HG03064 (cell line): ENCODE results near the gene THBS4.
"Not testable (repeated sequence)": the region's sequence is repeated elsewhere in the genome, so short reads cannot be mapped to it uniquely, and the experiment has no call there.

ENCODE experiments used
- ATAC-seq: cut with Tn5 transposase; IDR thresholded peaks from one replicate; pipeline ENCODE4 v1.9.1; 2021; ENCODE audit warnings: low read depth; ENCODE audit not compliant: unreplicated experiment

The THBS4 gene

DNA sequence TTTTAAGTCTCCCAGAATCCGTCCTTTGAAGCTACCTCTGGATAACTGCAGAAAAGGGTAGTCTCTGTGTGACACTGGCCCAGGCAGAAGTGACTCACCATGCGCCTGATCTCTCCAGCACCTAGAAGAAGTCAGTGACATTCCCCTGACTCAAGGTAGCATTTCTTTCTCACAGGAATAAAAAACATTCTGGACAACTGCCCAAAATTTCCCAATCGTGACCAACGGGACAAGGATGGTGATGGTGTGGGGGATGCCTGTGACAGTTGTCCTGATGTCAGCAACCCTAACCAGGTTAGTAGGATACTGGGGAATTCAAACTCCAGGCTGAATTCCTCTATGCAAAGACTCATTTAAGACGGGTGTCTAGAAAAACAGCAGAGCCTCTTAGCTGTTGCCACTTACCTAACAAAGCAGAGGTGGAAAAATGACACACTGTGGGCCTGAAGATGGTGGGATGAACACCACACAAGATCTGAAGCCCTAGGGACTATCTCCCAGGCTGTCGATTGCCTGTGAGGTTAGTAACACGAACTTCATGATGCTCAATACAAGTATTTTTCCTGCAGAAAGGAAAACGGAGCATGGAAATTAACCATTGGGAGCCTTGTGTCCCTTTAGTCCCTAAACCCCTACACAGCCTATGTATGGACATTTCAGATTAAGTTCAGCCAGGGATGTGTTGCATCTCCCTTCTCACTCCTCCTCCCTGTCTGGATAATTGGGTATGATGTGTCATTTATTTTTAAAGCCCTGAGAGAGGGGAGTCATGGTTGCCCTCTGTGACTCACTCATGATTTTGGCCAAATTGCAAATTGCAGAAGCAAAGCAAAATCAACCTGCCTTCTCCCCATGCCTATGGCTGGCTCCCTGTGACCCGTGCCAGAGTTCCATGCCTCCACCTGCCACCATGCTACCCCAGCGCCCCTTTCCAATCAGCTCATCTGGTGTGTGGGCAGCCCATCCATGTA, 37.2 kb downstream of the THBS4 start:
- no peak for ATAC-seq

DNA sequence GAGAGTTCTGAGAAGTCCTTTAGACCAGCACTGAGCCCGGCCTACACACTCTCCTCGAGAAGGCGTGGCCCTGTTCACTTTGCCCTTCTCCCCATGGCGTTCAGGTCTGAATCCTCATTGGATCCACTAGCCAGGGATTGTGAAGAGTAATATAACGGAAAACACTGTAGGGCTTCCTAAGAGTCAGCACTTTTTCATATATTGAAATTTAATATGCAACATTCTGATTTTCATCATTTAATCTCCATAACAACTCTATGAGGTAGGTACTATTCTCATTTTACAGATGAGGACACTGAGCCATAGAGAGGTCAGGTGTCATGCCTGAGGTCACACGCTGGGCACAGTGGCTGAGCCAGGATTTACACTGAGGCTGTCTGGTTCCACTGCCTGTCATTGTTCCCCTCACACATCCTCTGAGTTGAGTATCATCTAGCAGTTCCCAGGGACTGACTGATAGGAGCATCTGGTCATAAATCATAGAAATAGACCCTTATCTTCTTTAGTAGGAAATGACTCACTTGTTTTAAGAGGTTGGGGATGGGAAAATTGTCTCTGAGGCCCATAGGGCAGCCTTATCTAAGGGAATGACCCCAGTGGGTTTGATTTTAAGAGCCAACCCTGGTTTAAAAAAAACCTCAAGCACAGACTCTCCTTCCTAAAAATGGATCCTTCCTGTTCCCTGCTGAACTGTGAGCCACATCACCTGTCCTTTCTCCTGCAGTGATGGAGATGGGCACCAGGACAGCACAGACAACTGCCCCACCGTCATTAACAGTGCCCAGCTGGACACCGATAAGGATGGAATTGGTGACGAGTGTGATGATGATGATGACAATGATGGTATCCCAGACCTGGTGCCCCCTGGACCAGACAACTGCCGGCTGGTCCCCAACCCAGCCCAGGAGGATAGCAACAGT, 41.2 kb downstream of the THBS4 start:
- ATAC-seq = no peak

DNA sequence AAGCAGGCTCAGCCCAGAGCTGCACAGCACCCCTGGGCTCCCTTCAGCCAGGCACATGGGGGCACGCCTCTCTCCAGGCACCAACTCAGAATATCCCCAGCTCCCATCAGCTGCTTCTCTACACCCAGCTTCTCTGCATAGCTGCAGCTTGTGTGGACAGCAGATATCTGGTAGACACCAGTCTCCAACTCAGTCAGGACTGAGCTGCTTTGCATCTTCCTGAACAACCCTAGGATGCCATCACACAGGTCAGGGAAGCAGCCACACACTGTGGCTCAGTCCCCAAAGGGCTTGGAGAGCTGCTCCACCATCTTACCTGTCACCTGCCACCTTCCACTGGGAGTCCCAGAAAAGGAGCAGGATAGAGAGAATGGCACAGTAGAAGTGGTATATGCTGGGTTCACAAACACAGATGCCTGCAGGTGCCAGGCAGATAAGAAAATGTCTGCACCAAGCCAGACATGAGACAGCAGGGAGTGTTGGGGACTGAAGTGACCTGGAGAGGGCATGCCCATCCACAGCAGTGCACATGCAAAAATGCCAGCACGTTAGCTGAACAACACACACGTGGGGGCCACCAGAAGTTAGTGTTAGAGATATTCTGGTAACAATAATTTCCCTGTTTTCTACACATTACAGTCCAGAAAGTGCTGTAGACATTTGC, 42.0 kb downstream of the THBS4 start:
- ATAC-seq = no peak

DNA sequence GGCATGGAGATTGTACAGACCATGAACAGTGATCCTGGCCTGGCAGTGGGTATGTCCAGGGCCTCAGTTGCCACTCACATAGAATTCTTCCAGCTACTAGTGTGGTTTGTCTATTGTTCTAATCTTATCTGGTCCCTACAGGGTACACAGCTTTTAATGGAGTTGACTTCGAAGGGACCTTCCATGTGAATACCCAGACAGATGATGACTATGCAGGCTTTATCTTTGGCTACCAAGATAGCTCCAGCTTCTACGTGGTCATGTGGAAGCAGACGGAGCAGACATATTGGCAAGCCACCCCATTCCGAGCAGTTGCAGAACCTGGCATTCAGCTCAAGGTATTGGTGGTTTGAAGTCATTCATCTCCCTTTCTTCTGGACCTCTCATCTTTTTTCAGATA, 43.8 kb downstream of the THBS4 start:
- ATAC-seq = no peak

DNA sequence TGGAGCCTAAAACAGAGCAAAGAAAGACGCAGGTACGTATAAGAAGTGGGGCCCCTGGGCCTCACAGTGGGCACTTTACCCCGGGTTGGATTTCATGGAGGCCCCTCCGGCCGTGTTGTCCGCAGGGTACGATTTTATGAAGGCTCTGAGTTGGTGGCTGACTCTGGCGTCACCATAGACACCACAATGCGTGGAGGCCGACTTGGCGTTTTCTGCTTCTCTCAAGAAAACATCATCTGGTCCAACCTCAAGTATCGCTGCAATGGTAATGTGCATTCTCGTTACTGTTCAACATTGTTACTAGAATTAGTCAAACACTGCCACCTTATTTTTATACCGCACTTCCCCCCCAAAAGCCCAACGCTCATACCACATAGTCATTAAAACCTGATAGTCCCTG, 47.1 kb downstream of the THBS4 start:
- no peak for ATAC-seq

DNA sequence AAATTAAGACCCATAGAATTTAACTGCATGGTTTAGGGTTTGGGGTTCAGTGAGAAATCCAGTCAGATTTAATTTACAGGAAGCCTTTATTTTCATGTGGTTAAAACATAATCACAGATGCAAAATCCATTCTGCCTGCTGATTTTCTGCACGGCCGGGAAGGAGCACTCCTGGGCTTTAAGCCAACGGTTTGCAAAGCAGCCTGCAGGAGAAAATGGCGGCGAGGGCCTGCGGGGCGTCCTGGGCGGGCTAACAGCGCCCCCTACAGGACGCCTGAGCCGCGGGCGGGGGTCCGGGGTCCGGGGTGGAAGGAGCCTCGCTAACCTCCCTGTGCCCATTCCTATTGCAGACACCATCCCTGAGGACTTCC, 47.6 kb downstream of the THBS4 start:
- no peak for ATAC-seq

DNA sequence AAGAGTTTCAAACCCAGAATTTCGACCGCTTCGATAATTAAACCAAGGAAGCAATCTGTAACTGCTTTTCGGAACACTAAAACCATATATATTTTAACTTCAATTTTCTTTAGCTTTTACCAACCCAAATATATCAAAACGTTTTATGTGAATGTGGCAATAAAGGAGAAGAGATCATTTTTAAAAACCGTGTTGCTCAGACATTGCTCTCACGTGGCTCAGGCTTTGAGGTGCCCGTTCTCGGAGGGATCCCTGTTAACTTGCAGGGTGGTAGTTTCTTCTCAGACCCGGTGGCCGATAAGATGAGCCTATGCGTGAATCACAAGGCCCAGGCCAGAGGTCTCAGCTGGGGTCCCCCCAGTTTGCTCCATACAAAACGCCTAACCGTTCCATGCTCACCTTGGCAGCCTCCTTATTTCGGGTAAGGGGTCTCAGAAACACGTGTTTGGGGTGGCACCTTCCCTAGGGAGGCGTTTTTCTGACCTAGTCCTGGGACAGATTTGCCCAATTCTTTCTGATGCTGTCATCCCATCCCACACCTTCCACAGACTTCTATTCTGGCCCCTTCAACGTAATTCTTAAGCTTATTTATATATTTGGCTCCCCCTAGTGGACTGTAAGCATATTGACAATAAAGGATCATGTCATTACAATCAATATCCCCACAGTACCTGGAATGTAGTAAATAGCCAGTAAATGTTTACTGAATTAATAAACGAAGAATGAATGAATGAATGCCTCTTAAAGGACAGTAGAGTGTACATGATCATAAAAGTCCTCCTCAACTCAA, 48.1 kb downstream of the THBS4 start:
- no peak for ATAC-seq

DNA sequence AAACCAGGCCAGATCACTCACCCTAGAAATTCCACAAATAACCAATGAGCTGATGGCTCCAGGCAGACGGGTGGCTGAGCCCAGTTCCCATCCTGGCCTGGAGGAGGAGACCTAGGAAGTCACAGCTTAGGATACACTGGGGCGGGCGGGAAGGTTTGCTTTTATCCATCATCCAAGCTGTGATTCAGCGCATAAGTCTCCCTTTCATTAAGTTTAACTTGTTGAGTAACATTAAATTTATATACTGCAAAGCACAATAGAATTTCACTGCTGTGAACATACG, 55.7 kb downstream of the THBS4 start:
- ATAC-seq = no peak

DNA sequence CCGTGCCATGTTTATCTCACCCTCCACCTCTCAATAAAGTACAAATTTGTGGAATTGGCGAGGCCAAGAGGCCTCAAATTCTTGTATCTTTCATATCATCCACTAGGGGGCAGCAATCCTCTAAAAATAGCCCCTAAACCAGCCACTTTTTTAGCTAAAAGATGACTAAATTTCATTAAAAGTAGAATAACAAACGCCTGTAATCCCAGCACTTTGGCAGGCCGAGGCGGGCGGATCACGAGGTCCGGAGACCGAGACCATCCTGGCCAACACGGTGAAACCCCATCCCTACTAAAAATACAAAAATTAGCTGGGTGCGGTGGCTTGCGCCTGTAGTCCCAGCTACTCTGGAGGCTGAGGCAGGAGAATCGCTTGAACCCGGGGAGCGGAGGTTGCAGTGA, 56.6 kb downstream of the THBS4 start:
- not testable (repeated sequence) for ATAC-seq

DNA sequence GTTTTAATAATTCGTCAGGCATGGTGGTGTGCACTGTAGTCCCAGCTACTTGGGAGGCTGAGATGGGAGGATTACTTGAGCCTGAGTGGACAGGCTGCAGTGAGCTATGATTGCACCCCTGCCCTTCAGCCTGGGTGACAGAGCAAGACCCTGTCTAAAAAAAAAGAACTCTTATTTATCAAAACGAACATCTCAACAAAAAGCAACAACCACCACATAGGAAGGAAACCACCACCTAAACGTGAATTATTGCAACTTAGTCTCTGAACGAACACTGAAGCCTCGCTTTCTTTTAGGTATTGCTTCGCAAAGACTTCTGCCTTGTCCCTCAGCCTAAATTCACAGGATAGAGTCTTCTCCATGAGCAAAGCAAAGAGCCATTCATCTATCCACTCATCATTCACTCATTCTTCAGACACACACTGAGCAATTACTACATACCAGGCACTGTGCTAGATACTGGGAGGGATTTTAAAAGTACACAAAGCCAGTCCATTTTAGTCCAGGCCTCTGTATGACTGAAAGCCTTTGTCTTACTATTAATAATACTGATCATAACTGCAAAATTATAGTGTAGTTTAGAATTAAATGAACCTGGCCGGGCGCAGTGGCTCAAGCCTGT, 57.4 kb downstream of the THBS4 start:
- ATAC-seq = no peak

DNA sequence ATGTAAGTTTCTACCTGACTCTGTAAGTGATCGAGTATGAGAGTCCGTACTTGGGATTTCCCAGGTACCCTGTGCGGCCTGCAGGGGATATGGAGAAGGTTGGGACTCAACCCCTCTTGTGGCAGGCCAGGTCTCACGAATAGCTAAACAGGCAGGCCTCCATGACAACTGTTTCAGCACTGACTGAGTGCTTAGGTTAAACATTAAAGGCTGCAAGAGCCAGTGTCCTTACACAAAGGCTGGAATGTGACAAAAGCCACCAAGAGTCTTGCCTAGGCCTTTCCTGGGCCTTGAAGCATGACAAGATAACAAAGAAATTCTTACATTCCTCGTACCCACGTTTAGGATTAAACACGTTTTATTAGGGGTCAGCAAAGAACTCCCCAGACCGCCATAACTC, 58.6 kb downstream of the THBS4 start:
- ATAC-seq = no peak

DNA sequence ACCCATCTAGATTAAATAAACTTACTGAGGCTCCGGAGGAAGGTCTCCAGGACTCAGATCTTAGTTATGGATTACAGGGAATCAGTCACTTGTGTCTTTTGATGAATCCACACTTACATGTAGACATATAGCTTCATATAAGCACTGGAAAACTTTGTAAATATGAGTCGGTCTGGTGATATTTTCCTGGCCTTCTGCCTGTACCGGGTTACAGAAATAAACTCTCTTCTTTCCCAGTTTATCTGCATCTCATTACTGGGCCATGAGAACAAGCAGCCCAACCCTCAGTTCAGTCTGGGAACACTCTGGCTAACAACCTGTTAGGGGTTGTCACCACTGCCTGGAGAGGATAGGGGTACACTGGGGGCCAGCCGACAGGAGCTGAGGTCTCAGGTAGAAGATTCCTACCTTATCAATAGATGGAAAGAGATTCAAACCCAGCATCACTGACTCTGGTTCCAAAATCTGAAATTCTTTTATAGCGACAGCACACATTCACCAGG, 59.1 kb downstream of the THBS4 start:
- no peak for ATAC-seq

DNA sequence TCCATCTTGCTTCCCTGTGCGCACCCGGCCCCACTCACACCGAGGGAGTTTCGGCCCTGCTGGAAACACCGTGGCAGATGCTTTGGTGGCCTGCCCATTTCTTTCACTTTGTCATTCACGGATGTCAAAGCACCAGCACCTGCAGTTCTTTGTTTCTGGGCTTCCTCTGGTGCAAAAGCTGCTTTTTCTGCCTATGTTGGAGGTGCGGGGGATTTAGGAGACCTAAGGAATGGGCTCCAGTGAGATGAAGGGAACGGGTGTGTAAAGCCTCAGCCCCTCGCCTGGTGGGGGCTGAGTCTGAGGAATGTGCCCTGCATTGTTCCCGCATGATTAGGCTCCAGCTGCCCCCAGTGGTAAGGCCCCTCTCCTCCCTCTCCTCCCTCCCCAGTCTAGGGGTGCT, 62.3 kb downstream of the THBS4 start:
- ATAC-seq = no peak

DNA sequence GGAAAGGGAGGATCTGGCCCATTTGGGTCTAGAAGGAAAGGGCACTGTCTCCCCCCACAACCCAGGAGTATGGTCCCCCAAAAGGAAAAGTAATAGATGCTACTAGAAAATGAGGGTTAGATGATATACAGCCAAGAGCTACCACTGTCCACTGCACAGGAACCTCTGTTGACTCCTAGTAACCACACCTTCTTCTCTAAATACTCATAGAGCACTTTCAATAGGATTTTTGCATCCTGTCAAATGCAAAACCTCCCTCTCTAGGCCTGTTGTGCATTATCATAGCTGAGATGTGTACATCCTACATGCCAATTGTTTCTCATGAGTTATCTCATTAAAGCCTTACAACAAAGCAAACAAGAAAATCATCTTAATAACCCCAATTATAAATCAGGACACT, 66.8 kb downstream of the THBS4 start:
- no peak for ATAC-seq

DNA sequence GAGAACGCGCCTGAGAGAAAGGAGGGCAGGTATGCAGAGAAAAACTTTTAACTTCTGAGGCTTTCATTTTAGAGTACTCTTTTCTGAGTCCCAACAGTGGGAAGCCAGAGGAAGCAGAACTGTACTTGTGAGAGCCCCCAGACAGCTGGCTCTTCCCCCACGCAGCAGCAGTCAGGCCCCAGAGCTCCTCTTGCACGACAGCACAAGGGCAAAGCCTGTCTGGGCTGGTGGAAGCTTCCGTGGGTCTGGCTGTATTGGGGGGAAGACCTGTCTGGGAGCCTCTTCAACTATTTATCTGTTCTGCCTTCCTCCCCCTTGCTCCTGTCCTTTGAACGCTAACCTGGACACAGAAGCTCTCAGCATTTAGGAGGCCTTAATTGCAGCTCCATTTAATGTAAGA, 68.2 kb downstream of the THBS4 start:
- no peak for ATAC-seq

DNA sequence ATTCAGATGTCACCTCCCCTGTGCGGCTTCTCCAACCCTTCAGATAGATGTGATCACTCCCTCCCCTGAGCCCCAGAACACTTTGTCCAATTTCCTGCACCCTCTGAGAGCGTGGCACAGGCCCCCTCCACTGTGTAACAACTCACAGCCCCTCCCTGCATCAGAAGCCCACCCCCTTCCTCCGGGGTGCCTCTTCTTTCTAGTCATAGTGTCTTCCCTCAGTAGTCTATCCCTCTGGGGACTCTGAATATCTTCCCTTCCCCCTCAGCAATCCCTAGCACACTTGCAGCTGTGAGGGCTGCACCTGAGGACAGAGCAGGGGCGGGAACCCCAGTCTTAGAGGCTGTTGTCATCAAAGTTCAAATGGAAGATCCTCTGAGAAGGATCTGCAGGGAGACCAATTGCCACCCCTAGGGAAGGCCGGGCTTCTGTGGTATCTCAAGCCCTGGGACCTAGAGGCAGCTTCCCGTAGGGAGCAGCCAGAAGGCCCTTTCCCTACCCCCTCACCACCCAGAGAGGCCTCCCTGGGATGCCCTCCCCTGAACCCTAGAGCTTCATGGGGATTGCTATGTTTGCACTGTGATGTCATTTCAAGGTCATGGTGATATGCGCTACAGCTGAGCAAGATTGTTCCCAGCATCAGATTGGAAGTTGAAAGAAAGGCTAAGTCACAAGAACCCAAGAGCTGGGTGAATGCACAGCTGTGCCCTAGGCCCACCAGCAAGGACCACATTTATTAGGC, 70.7 kb downstream of the THBS4 start:
- no peak for ATAC-seq

DNA sequence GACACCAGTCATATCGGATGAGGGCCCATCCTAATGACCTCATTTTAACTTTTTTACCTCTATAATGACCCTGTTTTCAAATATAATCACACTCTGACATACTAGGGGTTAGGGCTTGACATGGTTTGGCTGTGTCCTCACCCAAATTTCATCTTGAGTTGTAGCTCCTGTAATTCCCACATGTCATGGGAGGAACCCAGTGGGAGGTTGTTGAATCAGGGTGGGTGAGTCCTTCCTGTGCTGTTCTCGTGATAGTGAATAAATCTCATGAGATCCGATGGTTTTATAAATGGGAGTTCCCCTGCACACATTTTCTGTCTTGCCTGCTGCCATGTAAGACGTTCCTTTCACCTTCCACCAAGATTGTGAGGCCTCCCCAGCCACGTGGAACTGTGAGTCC, 71.8 kb downstream of the THBS4 start:
- ATAC-seq = no peak

DNA sequence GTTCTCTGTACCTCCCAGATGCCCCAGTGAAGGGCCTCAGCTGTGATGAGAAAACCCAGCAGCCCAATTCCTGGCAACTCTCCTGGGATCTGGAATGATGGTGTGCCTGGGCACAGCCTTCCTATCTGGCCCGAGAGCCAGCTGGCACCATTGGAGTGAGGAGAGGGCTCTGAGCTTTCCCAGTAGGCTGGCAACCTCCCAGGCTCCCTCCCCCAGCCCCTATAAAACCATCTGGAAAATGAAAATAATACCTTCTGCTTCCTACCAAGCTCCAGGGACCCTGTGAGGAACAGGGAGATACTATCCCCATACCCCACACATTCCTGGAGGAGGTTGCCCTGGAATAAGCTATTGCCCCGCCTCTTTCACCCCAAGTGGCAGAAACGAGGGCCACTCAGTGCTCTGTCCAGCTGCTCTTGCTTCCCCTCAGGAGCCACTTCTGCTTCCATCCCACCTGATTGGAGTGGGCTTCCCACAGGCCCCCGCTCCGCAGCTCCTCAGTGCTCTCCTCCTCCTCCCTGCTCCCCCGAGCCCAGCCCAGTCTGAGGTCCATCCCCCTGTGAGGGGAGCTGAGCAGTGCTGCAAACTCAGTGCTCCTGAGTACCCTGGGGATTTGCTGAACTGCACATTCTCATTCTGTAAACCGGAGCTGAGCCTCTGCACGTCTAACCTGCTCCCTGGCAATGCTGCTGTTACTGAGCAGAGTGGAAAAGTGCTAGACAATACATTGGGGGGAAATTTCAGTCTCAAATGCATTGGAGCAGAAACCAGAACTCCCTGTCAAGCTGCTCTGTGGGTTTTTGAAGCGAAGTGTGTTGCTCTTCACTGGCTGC, 74.7 kb downstream of the THBS4 start:
- ATAC-seq = peak; percentile 94
